Endodermal cell (in vitro differentiated cells): ENCODE measurements around the gene TEX261. TPM values are rescaled to one million over a fixed set of nuclear protein-coding genes. Genes with fewer than 3 reads are reported as not detected.
A peak's percentile ranks its signal among the peaks of the same experiment; 100 is the strongest.

Experiments used
- DNase-seq: peaks from one replicate; pipeline ENCODE4 v3.0.0-alpha.2; 2017
- H3K27ac ChIP-seq: 2 replicates; pipeline ENCODE4 v1.5.1; 2013; ENCODE audit warnings: mild to moderate bottlenecking, low read depth, low read length, moderate library complexity
- H3K27me3 ChIP-seq: 2 replicates; pipeline ENCODE4 v1.6.1; 2013; ENCODE audit warnings: mild to moderate bottlenecking, low read length, moderate library complexity; ENCODE audit not compliant: insufficient read depth, control insufficient read depth, poor library complexity, severe bottlenecking
- H3K36me3 ChIP-seq: 2 replicates; pipeline ENCODE4 v1.7.0; 2013; ENCODE audit warnings: mild to moderate bottlenecking, low read length, moderate library complexity; ENCODE audit not compliant: control insufficient read depth, insufficient read depth
- H3K4me1 ChIP-seq: one replicate; pipeline ENCODE4 v1.7.0; 2013; ENCODE audit warnings: low read length; ENCODE audit not compliant: control insufficient read depth, insufficient read depth
- H3K4me3 ChIP-seq: 2 replicates; pipeline ENCODE4 v1.5.1; 2013; ENCODE audit warnings: mild to moderate bottlenecking, low read length, moderate library complexity
- H3K9ac ChIP-seq: 2 replicates; pipeline ENCODE4 v1.6.1; 2013; ENCODE audit warnings: mild to moderate bottlenecking, low read length, moderate library complexity; ENCODE audit not compliant: poor library complexity, severe bottlenecking; ENCODE audit errors: extremely low read depth
- H3K9me3 ChIP-seq: 2 replicates; pipeline ENCODE4 v1.6.1; 2013; ENCODE audit warnings: mild to moderate bottlenecking, low read length, moderate library complexity; ENCODE audit not compliant: control insufficient read depth
- H3K27ac Mint-ChIP-seq: 2 replicates; pipeline ENCODE4 v1.8.0; 2020; ENCODE audit warnings: mixed read lengths
- H3K27me3 Mint-ChIP-seq: 2 replicates; pipeline ENCODE4 v1.8.0; 2021; ENCODE audit warnings: mild to moderate bottlenecking, mixed read lengths; ENCODE audit not compliant: insufficient read depth
- H3K36me3 Mint-ChIP-seq: 2 replicates; pipeline ENCODE4 v1.8.0; 2020; ENCODE audit warnings: low read depth, mixed read lengths
- H3K4me1 Mint-ChIP-seq: 2 replicates; pipeline ENCODE4 v1.8.0; 2020; ENCODE audit warnings: mixed read lengths
- H3K4me3 Mint-ChIP-seq: 2 replicates; pipeline ENCODE4 v1.8.0; 2020; ENCODE audit warnings: mild to moderate bottlenecking, moderate library complexity, mixed read lengths
- H3K9me3 Mint-ChIP-seq: 2 replicates; pipeline ENCODE4 v1.8.0; 2020; ENCODE audit warnings: mild to moderate bottlenecking, mixed read lengths
- CTCF ChIP-seq: fragments of 200-600 bp; sonication (generic); conservative IDR thresholded peaks from 2 replicates; pipeline ENCODE4 v1.5.0; 2021; ENCODE audit warnings: antibody characterized with exemption, mild to moderate bottlenecking
- WGBS, 2 experiments: methylation state at CpG; one replicate each; pipeline versions ENCODE4 v1.1.5 to v1.1.7; 2013; ENCODE audit warnings: missing lambda C conversion rate in 2 of 2, mixed read lengths in 1 of 2; ENCODE audit not compliant: insufficient coverage in 1 of 2, insufficient read length in 1 of 2; 5-methylcytosine and 5-hydroxymethylcytosine counted together
- total RNA-seq, 2 donors: library from RNA; stranded (reverse); fragmentation: NEBNext Ultra II Directional in 1 of 2; extraction: Animal tissue kit (Norgen Biotek cat#: 25700) in 1 of 2; gene quantifications; 2 replicates in 1 of 2; 3 replicates in 1 of 2; pipeline ENCODE4 v1.2.1, GENCODE V29; 2021

The TEX261 gene
- total RNA-seq, 2 donors from 2014 or later, result 13.3 to 19.9 TPM

DNA sequence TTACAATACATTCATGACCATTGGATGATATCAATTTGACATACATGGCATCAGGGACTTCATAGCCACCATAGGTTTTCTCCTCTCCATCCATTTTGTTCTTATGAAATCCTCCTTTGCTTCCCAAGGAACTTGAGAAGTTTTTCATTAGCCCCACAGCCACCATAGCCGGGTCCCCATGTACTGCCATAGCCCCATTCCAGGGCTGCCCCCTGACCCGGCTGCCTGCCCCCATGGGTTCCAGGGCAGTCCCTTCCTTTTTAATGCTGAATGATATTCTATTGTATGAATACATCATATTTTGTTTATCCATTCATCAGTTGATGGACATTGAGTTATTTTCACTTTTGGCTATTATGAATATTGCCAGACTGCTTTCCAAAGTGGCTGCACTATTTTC lies 38.5 kb downstream of the TEX261 start:
- no peaks in the 10 kb centered on the region for H3K9me3 Mint-ChIP-seq
- no peak overlapping the region for H3K9ac ChIP-seq
- H3K4me1 Mint-ChIP-seq, result no peaks in the 10 kb centered on the region
- H3K36me3 ChIP-seq, result no peaks in the 10 kb centered on the region
- TF ChIP-seq CTCF, result no peak
- DNase-seq, result no peak
- H3K9me3 ChIP-seq, result no peaks in the 10 kb centered on the region
- H3K27ac ChIP-seq, result no peak overlapping the region
- no peaks in the 10 kb centered on the region for H3K4me1 ChIP-seq
- no peak overlapping the region for H3K27ac Mint-ChIP-seq
- no peaks in the 10 kb centered on the region for H3K36me3 Mint-ChIP-seq
- no peak overlapping the region for H3K4me3 ChIP-seq
- no peak overlapping the region for H3K4me3 Mint-ChIP-seq
- 80 to 100% methylated on average over 1 to 2 of the region's 2 CpGs for WGBS, 2 experiments
- H3K27me3 ChIP-seq, result peaks cover 43% of the 10 kb centered on the region
- peaks cover 60% of the 10 kb centered on the region for H3K27me3 Mint-ChIP-seq

- no peak for DNase-seq
Observed at GRCh38 chr2:70954886-70955285, 39.8 kb downstream of the TEX261 start.

DNA sequence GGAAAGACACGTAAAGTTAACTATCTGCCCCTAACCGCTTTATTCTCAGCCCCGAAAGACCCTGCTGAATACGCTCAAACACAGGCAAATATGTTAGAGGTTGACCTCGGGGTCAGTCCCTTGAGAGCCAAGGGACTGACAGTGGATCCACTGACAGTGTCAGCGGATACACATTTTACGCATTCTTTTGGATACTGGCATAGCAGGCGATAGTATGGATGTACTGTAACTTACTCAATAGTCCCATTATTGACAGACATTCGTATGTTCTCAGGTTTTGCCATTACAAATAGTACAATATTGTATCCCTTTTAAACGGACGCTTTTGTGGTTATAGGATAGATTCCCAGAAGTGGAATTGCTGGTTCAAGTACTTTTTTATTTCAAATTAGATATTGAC lies 45.6 kb downstream of the TEX261 start:
- 82 to 86% methylated on average over 10 to 11 of the region's 11 CpGs for WGBS, 2 experiments
- H3K27me3 ChIP-seq, result peaks cover 70% of the 10 kb centered on the region
- peaks cover 6% of the 10 kb centered on the region for H3K4me1 Mint-ChIP-seq

More at GRCh38 chr2:70954886-70955285, 39.8 kb downstream of the TEX261 start:
- 82 to 95% methylated on average over 3 to 7 of the region's 7 CpGs for WGBS, 2 experiments
- H3K9me3 Mint-ChIP-seq, result no peaks in the 10 kb centered on the region
- H3K4me1 Mint-ChIP-seq, result no peaks in the 10 kb centered on the region
- Histone ChIP-seq H3K36me3 (no peaks in the 10 kb centered on the region), H3K9me3 (no peaks in the 10 kb centered on the region), H3K27ac (no peak overlapping the region), H3K9ac (no peak overlapping the region), H3K4me3 (no peak overlapping the region), H3K27me3 (peaks cover 46% of the 10 kb centered on the region), H3K4me1 (no peaks in the 10 kb centered on the region)
- TF ChIP-seq CTCF, result no peak
- no peak overlapping the region for H3K4me3 Mint-ChIP-seq
- H3K27me3 Mint-ChIP-seq, result peaks cover 54% of the 10 kb centered on the region
- no peak overlapping the region for H3K27ac Mint-ChIP-seq
- H3K36me3 Mint-ChIP-seq, result no peaks in the 10 kb centered on the region

More for the DNA sequence above, 45.6 kb downstream of the TEX261 start:
- no peak for TF ChIP-seq CTCF
- Histone ChIP-seq H3K4me1 (no peaks in the 10 kb centered on the region), H3K36me3 (no peaks in the 10 kb centered on the region), H3K4me3 (no peak overlapping the region), H3K27ac (no peak overlapping the region), H3K9ac (no peak overlapping the region), H3K9me3 (no peaks in the 10 kb centered on the region)
- Mint-ChIP-seq H3K27me3 (peaks cover 80% of the 10 kb centered on the region), H3K9me3 (no peaks in the 10 kb centered on the region), H3K36me3 (no peaks in the 10 kb centered on the region), H3K4me3 (no peak overlapping the region), H3K27ac (no peak overlapping the region)
- DNase-seq, result peak; percentile 24
